ENCODE data around the gene CEP68.
"Not testable (repeated sequence)": the region's sequence is repeated elsewhere in the genome, so short reads cannot be mapped to it uniquely, and the experiment has no call there.

Gene CEP68

DNA sequence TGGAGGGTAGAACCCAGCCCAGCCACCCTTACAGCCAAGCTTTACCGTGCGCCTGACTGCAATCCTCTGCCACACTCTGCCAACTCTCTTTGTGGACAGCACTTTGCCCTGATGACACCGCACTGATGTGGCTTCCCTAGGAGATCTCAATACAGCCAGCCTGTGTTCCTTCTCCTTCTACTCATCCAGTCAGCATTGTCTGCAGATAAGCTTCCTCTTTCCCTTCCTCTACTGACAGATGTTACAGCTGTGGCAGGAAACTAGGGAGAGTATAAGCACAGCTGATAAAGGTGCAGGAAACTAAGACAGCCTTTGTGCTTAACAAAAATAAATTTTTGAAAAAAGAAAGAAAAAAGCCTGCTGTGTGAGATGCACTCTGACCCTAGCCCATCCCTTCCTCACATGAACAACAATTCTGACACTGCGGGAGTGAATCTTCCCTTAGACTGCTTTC, 25.0 kb downstream of the CEP68 start:
- no peak for DNase-seq (ENCODE audit: low spot score)

DNA sequence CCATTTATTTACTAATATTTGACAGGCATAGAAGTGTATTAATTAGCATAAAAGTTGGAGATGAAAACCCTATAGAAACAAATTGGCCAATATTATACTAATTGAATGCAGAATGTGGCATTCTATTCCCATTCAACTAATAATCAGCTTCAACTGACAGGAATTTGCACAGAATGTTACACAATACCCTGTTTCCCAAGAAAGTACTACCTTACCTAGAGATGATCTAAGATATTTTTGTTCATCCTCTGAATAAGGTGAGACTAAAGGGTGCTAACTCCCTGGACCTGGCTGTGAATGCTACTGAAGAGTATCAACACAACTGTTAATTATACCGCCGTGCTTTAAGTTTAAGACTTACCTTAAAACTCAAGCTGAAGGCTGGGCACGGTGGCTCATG, 28.9 kb downstream of the CEP68 start:
- no peak for DNase-seq (ENCODE audit: low spot score)

DNA sequence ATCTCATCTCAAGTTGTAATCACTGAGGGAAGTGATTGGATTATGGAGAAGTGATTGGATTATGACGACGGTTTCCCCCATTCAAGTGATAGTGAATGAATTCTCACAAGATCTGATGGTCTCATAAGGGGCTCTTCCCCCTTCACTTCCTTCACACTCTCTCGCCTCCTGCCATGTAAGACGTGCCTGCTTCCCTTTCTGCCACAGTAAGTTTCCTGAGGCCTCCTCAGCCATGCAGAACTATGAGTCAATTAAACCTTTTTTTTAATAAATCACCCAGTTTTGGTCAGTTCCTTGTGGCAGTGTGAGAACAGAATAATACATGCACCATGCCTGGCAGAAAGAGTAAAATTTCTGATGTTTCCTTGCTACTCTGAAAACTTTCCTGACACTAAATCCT, 36.6 kb downstream of the CEP68 start:
- no peak for DNase-seq (ENCODE audit: low spot score)

DNA sequence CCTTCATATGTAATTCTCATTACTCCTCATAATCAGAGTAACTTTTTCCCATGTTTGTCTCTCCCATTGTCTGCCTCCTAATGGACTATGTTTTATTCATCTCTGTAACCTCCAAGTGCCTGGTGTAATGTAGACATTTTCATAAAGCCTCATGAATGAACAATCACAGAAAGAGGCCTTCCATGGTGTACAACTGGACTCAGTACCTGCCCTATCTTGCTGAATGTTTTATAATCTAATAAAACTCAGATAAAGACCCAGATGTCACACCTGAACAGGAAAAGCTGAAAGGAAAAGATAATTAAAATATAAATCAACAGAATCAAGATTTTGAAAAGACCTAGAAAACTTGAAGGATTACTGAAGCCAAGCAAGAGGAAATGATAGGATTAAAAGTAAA, 37.0 kb downstream of the CEP68 start:
- DNase-seq (ENCODE audit: low spot score), result no peak

DNA sequence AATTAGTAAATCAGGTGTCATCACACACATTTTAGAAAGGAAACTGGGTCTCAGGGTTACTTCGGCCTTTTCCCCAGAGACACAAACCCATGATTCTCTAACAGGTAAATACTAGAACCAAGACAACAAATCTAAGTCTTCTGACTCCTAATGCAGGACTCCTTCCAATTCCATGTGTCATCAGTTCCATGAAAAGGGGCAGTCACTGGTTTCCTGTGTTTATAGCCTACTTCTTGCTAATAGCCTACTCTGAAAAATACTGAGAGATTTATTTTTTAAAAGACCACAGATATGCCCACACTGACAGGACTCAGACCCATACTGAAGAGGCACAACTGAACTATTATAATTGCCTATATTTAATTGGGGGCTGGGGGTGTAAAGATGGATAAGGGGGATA, 40.7 kb downstream of the CEP68 start:
- no peak for DNase-seq (ENCODE audit: low spot score)

DNA sequence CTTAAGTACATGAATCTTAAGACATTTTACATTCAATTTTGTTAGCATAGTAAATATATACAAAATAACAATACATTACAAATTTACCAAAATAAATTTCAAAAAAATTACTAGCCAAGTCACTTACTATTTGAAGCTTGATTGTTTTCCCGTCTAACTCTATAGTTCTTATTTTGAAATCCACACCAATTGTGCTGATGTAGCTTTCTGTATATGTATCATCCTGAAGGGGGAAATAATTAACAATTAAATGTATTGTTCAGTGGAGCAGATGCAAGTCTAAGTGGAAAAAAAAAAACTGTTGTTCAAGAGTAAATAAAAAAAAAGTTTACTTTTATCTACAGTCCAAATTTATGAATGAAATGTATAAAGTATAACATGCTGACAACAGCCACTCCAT, 41.6 kb downstream of the CEP68 start:
- DNase-seq (ENCODE audit: low spot score), result no peak

DNA sequence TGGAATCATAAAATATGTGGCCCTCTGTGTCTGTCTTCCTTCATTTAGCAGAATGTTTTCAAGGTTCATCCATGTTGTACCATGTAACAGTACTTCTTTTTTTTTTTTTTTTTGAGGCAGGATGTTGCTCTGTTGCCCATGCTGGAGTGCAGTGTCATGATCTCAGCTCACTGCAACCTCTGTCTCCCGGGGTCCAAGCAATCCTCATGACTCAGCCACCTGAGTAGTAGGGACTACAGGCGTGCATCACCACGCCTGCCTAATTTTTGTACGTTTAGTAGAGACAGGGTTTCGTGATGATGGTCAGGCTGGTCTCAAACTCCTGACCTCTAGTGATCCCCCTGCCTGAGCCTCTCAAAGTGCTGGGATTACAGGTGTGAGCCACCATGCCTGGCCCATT, 42.5 kb downstream of the CEP68 start:
- DNase-seq (ENCODE audit: low spot score), result no peak

DNA sequence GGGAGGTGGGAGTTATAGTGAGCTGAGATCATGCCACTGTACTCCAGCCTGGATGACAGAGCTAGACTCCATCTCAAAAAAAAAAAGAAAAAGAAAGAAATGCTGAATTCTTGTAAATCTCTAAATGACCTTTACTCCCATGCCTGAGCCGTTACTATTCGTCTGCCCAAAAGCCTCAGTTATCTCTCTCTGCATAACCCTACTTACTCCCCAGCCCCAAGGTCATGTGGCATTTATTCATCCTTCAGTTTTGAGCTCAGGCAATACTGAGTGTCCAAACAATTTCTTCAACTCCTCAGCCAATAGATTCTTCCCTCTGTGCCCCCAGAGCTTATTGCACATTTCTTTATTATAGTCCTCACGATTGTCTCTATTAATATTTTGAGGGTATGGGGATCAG, 44.9 kb downstream of the CEP68 start:
- DNase-seq (ENCODE audit: low spot score), result no peak

DNA sequence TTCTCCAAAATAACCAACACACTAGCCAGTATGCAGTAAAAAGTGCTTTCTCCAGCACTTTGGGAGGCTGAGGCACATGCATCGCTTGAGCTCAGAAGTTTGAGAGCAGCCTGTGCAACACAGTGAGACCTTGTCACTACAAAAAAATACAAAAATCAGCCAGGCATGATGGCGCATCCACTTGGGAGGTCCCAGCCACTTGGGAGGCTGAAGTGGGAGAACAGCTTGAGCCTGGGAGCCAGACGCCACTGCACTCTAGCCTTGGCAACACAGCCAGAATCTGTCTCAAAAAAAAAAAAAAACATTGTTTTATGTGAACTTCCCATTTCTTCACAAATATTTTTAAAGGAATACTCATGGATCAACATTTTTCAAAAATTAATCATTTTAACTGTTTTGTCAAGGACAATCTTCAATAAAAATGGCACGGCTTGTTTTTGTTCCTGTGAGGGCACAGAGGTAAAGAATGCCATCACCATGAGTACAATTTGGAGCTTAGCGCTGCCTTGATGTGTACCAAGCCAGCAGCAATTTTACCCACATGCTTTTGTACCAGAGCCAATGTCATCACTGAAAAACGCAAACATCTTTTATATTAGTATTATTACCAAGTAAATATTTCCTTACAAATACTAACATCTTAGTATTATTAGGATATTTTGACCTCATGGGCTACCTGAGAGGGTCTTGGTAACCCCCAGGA, 46.9 kb downstream of the CEP68 start:
- DNase-seq (ENCODE audit: low spot score), result no peak

DNA sequence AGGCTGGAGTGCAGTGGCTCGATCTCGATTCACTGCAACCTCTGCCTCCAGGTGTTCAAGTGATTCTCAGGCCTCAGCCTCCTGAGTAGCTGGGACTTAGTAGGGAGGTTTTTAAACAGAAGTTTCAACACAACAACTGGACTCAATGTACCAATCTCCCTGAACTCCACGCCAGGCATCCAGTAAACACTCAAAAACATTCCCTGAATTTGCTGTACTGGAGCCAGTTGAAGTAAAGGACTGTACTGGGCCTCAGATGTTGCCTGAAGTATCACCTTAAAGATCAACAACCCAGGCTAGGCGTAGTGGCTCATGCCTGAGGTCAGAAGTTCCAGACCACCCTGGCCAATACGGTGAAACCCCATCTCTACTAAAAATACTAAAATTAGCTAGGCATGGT, 51.3 kb downstream of the CEP68 start:
- no peak for DNase-seq (ENCODE audit: low spot score)

DNA sequence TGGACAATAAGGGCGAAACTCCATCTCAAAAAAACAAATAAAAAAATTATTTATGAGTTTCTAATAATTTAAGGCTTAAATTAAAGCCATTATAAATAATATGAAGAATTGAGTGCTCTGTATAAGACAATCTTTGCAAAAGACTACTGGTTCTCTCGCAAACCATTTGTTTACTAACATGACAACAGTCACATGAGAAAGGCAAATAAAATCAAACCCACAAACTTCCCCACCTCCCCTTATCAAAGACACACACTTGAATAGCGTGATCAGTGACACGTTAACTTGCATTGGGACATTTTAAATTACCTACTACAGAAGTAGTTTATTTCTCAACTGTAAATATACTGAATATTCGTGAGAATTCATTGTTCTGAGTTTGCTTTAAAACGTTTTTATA, 52.6 kb downstream of the CEP68 start:
- no peak for DNase-seq (ENCODE audit: low spot score)

DNA sequence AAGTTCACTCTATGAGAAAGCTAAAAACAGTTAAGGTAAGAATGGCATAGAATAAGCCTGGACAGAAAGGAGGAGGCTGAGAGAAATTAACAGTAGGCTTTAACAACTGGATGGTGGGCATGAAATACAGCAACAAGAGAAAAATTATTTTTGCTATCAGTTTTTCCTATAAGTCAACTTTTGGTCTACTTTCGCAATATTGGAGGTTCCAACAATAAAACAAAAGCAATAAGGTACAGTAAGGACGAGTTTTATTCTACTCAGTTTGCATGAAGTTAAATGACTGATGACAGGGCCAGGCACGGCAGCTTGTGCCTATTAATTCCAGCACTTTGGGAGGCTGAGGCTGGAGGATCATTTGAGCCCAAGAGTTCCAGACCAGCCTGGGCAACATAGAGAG, 56.4 kb downstream of the CEP68 start:
- no peak for DNase-seq (ENCODE audit: low spot score)

DNA sequence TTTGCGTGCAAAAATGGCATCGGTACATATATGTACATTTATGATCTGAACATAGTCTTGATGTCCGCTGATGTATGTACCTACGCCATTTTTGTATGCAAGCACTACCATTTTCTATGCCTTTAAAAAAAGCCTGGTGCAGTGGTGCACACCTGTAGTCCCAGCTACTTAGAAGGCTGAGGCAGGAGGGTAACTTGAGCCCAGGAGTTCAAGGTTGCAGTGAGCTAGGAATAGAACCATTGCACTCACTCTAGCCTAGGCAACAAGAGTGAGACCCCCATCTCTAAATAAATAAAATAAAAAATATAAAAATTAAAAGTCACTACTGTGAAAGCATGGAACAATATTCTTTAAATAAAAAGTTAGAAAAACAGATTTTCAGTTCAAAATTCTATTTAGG, 57.0 kb downstream of the CEP68 start:
- DNase-seq (ENCODE audit: low spot score), result no peak

DNA sequence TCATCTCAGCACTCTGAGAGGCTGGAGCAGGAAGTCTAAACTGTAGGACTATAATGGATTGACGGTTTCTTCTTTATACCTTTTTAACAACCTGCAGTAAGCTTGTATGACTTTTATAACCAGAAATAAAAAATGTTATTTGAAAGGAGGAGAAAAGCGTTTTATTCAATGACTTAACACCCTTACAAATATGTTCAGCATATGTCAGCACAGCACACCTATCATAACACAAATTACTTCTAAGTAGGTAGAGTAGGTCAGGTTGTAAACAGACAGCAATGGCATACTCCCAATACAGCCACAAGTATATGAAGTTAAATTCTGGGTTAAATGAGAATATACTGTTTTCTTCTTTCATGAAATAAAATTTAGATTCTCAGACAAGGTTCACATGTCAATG, 57.6 kb downstream of the CEP68 start:
- no peak for DNase-seq (ENCODE audit: low spot score)

DNA sequence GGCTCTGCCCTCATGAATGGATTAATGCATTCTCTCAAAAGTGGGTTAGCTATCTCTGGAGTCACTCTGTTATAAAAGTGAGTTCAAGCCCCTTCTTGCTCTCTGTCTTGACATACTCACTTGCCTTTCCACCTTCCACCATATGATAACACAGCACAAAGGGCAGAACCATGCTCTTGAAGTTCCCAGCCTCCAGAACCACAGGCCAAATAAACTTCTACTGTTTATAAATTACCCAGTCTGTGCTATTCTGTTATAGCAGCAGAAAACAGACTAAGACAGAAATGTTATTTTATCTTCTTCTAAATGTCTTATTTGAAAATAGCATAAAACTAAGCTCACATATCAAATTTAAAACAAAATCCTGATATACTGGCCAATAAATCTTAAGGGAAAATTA, 58.7 kb downstream of the CEP68 start:
- DNase-seq (ENCODE audit: low spot score), result no peak

DNA sequence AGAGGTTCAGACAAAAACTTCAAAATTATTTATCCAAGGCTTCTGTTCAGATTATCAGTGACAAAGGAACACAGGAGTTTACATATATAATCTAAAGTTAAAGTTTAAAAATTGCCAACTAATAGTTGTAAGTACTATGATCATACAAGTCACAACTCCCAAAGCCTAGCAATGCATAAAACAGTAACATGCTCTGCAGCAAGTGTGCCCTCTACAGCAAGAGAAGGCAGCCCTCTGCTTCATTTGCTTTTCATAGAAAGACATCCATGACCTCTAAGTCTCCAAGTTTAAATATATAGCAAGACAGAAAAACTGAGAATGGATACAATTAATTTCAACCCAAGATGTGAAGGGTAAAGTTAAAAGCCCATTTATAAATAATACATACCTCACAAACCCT, 60.4 kb downstream of the CEP68 start:
- DNase-seq (ENCODE audit: low spot score), result no peak

DNA sequence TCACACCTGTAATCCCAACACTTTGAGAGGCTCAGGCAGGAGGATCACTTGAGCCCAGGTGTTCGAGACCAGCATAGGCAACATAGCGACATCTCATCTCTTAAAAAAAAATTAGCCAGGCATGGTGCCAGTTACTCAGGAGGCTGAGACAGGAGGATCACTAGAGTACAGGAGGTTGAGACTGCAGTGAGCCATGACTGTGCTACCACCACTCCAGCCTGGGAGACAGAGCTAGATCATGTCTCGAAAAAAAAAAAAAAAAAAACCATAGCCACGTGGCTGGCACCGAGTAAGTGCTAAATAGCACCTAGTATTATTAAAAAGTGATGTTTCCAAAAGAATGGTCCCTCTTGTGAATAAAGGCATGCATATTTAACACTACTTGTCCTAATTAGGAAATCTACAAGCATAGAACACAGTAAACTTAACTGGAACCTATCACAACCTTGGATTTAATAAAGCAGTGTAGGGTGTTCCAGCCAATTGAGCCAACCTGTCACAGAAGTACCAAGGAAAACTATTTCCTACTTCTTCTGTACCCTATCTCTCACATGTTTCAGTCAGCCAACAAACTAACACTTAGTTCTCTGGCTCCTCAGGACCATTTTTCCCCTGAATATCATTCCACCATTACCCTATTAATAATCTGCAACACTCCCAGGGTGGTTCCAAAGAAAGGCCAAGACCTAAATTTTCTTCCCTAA, 64.9 kb downstream of the CEP68 start:
- DNase-seq (ENCODE audit: low spot score), result no peak

DNA sequence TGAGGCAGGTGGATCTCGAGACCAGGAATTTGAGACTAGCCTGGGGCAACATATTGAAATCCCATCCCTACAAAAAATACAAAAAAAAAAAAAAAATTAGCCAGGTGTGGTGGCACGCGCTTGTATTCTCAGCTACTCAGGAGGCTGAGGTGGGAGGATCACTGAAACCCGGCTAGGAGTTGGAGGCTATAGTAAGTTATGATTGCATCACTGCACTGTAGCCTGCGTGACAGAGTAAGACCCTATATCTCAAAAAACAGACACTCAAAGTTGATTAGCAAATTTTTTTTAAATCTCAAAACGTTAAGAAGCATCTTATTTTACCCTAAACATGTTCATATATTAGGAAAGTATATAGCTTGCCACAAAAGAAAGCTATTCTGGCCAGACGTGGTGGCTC, 66.1 kb downstream of the CEP68 start:
- DNase-seq (ENCODE audit: low spot score), result no peak

DNA sequence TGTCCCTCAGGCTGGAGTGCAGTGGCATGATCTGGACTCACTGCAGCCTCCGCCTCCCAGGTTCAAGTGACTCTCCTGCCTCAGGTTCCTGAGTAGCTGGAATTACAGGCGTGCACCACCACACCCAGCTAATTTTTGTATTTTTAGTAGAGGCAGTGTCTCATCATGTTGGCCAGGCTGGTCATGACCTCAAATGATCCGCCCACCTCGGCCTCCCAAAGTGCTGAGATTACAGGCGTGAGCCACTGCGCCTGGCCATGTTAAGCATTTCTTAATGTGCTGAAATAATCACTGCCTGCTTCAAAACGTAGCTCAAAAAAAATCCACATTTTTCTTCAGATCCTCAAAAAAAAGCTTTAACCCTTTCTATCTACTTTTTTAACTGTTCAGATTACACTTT, 69.2 kb downstream of the CEP68 start:
- DNase-seq (ENCODE audit: low spot score), result not testable (repeated sequence)

DNA sequence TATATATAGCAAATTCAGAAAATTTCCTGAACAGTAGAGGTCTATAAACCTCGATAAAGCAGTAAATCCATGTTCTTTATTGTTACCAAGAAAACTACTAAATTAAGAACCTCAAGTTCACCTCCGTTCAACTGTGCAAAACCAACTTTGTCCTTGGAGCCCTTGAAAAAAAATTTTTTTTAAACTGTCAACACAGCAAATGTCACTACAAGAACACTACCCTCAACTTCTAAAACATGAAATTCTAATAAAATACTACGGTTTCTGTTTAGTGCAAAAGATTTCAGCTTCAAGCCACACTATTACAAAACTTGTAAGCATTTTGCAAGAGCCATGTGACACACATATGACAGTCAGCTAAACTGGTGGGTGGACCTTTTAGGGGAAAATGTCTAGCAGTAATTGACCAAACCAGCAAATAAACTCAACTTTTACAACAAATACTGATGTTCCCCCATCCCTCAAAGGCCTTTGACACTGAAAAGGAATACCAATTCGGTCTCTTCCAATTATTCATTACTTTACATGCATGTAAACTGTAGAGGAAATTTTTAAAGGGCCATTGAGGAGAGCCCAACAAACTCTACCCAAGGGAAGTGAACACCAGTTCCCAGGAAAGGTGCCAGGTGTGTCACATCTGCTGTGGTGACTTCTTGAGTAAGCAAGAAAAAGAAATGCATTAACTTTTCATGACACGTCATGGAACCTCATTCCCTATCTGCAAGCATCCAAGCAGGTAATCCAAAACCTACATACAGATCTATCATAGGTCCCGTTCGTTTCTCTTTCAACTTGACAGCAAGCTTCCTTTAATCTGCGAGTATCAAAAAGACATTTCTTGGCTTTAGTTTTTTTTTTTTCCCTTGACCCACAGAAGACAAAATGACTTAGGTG, 72.3 kb downstream of the CEP68 start:
- no peak for DNase-seq (ENCODE audit: low spot score)

DNA sequence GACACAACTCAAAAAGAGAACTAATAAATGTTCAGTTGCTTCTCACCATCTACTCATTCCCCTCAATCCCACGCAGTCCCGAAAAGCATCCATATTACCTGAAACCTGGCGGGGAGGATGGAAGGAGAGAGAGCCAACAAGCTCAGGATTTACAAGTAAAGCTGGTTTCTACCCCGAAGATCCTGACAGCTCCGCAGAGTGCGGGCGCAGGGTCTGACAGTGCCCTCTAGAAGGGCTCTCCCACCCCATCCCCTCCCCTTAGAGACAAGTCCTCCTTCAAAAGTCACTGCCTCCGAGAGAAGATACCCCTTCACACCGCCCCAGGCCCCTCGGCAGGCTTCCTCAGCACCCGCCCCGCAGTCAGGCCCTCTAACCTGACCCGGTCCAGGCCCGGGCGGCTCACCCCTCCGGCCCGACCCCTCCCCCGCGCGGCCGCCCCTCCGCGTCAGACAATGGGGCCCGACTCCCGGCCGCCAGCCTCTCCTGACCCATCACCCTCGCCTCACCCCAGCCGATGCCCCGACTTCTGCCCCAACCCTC, 73.1 kb downstream of the CEP68 start:
- peak; percentile 18 for DNase-seq (ENCODE audit: low spot score)

DNA sequence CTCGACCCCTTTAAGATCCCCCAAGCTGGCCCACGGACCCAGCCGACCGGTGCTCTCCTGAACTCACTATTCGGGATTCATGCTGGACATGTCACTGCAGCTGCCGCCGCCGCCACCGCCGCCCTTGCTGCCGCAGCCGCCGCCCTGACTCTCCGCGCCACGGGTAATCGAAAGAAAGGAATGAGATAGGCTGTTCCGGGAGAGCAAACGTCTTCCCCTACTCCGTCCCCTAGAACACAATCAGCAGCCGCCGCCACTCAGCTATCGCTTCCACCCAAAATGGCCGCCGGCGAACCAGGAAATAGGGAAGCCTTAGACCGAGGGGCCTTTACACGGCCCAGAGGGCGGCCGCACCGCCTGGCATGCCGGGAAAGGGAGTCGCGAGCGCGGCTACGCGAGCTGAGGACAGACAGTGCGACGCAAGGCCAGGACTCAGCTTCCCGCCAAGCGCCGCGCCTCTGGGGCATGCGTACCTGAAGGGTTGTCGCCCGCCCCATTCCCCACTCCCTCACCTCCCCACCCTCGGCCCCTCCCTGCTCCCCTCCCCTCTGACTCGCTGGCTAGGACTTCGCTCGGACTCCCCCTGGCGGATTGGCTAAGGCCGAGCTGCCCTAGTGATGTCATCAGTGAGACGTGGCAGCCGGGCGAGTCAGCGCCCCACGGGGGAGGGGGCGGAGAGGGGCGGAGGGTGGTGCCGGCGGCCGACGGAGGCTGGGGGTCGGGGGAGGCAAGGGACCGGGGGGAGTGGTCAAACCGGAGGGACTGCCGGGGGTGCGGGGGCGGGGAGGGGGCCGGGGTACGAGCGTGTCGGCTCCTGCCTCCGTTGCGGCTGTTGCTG, 73.8 kb downstream of the CEP68 start, which contains the start of gene RAB1A:
TSS of gene RAB1A (minus strand) at position 281 of the 838 bp plus-strand sequence. CDS start at position 90, 191 bp downstream.
- peak; percentile 94 for DNase-seq (ENCODE audit: low spot score)

Measured in HuH-7 (cell line).